ENCODE data around the gene PLEKHA1. TPM values are rescaled to one million over a fixed set of nuclear protein-coding genes. Genes with fewer than 3 reads are reported as not detected.

The PLEKHA1 gene
- total RNA-seq, 4 donors from 2014 or later = 19.2 to 52.2 (median 35.0) TPM

DNA sequence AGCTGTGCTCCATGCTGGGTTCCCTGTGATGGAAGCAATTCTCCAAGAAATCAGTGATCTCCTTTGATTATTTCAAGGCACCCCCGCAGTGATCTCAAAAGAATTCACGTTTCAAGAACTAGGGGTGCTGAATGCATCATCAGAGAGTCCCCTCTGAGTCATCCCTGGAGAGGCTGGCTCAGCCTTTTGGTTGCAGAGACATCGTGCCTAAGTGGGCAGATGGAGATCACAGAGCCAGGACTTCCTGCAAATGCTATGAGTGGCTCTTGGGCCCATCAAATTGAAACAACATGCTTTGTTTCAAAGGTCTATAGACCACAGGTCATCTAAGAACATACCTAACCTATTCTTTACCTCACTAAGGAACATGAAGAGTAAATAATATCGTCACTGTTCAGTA is 41.5 kb upstream of the PLEKHA1 start:
- no peaks in the 10 kb centered on the region for H3K27me3 ChIP-seq
- peak overlapping the region in 2 of 4 donors; percentile 78 to 86 for H3K27ac ChIP-seq
- H3K4me1 ChIP-seq = peaks cover 0 to 35% (median 9%) of the 10 kb centered on the region in 4 donors
- no peaks in the 10 kb centered on the region for H3K9me3 ChIP-seq
- H3K36me3 ChIP-seq = no peaks in the 10 kb centered on the region
- H3K4me3 ChIP-seq = no peak overlapping the region
- WGBS, 2 donors = 63 to 78% methylated on average over 4 of the region's 4 CpGs
- no peak for DNase-seq (ENCODE audit: low spot score in 2 of 2)
- TF ChIP-seq POLR2A (IDR thresholded peaks at IDR 0.05) (no peak), EP300 (IDR thresholded peaks at IDR 0.05) (no peak)
- TF ChIP-seq, protein P1, sequence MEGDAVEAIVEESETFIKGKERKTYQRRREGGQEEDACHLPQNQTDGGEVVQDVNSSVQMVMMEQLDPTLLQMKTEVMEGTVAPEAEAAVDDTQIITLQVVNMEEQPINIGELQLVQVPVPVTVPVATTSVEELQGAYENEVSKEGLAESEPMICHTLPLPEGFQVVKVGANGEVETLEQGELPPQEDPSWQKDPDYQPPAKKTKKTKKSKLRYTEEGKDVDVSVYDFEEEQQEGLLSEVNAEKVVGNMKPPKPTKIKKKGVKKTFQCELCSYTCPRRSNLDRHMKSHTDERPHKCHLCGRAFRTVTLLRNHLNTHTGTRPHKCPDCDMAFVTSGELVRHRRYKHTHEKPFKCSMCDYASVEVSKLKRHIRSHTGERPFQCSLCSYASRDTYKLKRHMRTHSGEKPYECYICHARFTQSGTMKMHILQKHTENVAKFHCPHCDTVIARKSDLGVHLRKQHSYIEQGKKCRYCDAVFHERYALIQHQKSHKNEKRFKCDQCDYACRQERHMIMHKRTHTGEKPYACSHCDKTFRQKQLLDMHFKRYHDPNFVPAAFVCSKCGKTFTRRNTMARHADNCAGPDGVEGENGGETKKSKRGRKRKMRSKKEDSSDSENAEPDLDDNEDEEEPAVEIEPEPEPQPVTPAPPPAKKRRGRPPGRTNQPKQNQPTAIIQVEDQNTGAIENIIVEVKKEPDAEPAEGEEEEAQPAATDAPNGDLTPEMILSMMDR (IDR thresholded peaks at IDR 0.05) = no peak

DNA sequence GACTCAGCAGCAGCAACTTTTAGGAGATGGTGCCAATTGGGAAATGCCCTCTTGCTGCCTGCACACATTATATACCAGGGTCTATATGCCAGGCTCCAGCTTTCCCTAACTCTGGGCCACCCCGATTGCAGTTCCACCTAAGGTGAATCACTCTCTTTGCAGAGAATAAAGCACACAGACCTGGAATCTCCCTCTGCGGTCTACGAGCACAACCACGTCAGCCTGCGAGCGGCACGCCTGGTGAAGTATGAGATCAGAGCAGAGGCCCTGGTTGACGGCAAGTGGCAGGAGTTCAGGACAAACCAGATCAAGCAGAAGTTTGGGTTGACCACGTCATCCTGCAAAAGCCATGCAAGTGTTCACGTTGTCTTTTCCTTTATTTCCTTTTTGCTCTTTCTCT is 38.2 kb upstream of the PLEKHA1 start:
- TF ChIP-seq, protein P1 (IDR thresholded peaks at IDR 0.05) = no peak
- no peak for TF ChIP-seq EP300 (IDR thresholded peaks at IDR 0.05)
- TF ChIP-seq POLR2A (IDR thresholded peaks at IDR 0.05) = no peak
- Histone ChIP-seq H3K4me3 (no peak overlapping the region), H3K9me3 (no peaks in the 10 kb centered on the region), H3K27ac (no peak overlapping the region), H3K36me3 (no peaks in the 10 kb centered on the region), H3K4me1 (peaks cover 0 to 13% (median 0%) of the 10 kb centered on the region in 4 donors), H3K27me3 (no peaks in the 10 kb centered on the region)
- 93 to 94% methylated on average over 10 of the region's 10 CpGs for WGBS, 2 donors
- DNase-seq (ENCODE audit: low spot score in 2 of 2) = no peak

- no peaks in the 10 kb centered on the region for H3K9me3 ChIP-seq
- no peaks in the 10 kb centered on the region for H3K27me3 ChIP-seq
- no peak overlapping the region for H3K4me3 ChIP-seq
- H3K27ac ChIP-seq = no peak overlapping the region
- H3K36me3 ChIP-seq = no peaks in the 10 kb centered on the region
- no peak for DNase-seq (ENCODE audit: low spot score in 2 of 2)
- 82 to 84% methylated on average over 3 of the region's 3 CpGs for WGBS, 2 donors
- TF ChIP-seq EP300 (IDR thresholded peaks at IDR 0.05) (no peak), POLR2A (IDR thresholded peaks at IDR 0.05) (no peak)
- TF ChIP-seq, protein P1 (IDR thresholded peaks at IDR 0.05) = no peak
- peaks cover 0 to 11% (median 0%) of the 10 kb centered on the region in 4 donors for H3K4me1 ChIP-seq
Measured at GRCh38 chr10:122336961-122337360, 37.5 kb upstream of the PLEKHA1 start.

- Histone ChIP-seq H3K36me3 (no peaks in the 10 kb centered on the region), H3K27ac (no peak overlapping the region), H3K9me3 (no peaks in the 10 kb centered on the region), H3K27me3 (no peaks in the 10 kb centered on the region), H3K4me1 (peaks cover 0 to 11% (median 3%) of the 10 kb centered on the region in 4 donors), H3K4me3 (no peak overlapping the region)
- TF ChIP-seq EP300 (IDR thresholded peaks at IDR 0.05) (no peak), POLR2A (IDR thresholded peaks at IDR 0.05) (no peak)
- TF ChIP-seq, protein P1 (IDR thresholded peaks at IDR 0.05) = no peak
- no peak for DNase-seq (ENCODE audit: low spot score in 2 of 2)
- 84 to 90% methylated on average over 15 of the region's 15 CpGs for WGBS, 2 donors
Measured at GRCh38 chr10:122338609-122339441, 35.7 kb upstream of the PLEKHA1 start.

GRCh38 chr10:122341141-122341810 is 33.2 kb upstream of the PLEKHA1 start:
- H3K36me3 ChIP-seq = no peaks in the 10 kb centered on the region
- DNase-seq (ENCODE audit: low spot score in 2 of 2) = no peak
- H3K4me3 ChIP-seq = no peak overlapping the region
- H3K27ac ChIP-seq = no peak overlapping the region
- peaks cover 0 to under 1% (median 0%) of the 10 kb centered on the region in 4 donors for H3K9me3 ChIP-seq
- WGBS, 2 donors = 72 to 76% methylated on average over 11 of the region's 11 CpGs
- peaks cover 0 to 21% (median 4%) of the 10 kb centered on the region in 4 donors for H3K4me1 ChIP-seq
- no peaks in the 10 kb centered on the region for H3K27me3 ChIP-seq
- TF ChIP-seq, protein P1 (IDR thresholded peaks at IDR 0.05) = no peak
- TF ChIP-seq POLR2A (IDR thresholded peaks at IDR 0.05) (no peak), EP300 (IDR thresholded peaks at IDR 0.05) (no peak)

Data from tibial nerve (tissue), 4 donors.